Measurements from ENCODE around the gene DCAF12. TPM values are rescaled to one million over a fixed set of nuclear protein-coding genes. Genes with fewer than 3 reads are reported as not detected.

DCAF12 gene
- polyA plus RNA-seq, 1 donor (not counting 4 experiments of a cell fraction or from before 2014, with no cell fraction given), result 33.0 TPM

DNA sequence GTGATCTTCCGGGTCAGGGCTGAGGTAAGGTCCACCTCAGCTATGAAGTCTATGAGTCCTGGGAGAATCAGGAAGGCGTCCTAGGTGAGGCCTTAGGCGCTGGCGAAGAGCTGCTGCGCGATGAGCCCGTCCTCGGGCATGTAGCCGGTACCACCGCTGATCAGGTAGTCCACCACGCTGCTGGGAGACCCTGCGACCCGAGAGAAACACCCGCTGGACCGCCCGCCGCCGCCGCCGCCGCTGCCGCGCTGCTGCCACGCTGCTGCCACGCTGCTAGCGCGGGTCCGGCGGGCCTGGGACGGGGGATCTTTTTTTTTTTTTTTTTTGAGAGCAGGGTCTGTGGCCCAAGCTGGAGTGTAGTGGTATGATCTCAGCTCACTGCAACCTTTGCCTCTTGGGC lies 8.0 kb upstream of the DCAF12 start:
- no peak for FAIRE-seq
- dilution Hi-C loops (cut with MboI; ENCODE audit: extremely low pct_ligation_motif_present, low sequenced_read_pairs), result no loop called here

DNA sequence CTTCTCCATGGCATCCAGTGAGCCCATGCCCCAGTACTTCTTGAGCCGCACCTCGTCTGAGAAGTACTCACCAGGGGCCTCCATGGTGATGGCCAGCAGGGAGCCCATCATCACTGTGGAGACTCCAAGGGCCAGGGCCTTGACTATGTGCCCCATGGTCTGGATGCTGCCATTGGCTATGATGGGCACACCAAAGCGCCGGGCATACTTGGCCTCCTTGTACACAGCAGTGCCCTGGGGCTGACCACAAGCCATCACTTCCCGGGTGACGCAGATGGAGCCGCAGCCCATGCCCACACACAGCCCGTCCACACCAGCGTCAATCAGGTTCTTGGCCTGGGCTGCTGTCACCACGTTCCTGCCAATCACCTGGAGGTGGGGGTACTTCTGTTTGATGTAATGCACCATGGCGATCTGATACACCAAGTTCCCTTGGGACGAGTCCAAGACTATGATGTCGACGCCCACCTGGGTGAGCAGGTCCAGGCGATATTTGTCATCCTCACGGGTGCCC lies 7.0 kb upstream of the DCAF12 start:
- Histone ChIP-seq H3K79me2 (ENCODE audit: control insufficient read depth, insufficient read depth, low read length) (no peaks in the 10 kb centered on the region), H3K27ac (ENCODE audit: control insufficient read depth, insufficient read depth, low read length) (no peak overlapping the region), H2AFZ (ENCODE audit: control insufficient read depth, low read length) (no peak overlapping the region), H3K4me3 (ENCODE audit: control insufficient read depth in 2 of 3, extremely low read depth in 1 of 3, insufficient read depth in 2 of 3, low read depth in 1 of 3, low read length in 3 of 3) (no peak overlapping the region), H3K9me1 (ENCODE audit: control insufficient read depth, extremely low read depth, insufficient read depth, low read length) (no peaks in the 10 kb centered on the region), H3K4me2 (ENCODE audit: control insufficient read depth, extremely low read depth, insufficient read depth, low read depth, low read length) (no peak overlapping the region), H3K4me1 (ENCODE audit: control insufficient read depth, extremely low read depth, insufficient read depth, low read length) (no peaks in the 10 kb centered on the region), H3K36me3 (ENCODE audit: control insufficient read depth in 2 of 2, extremely low read depth in 1 of 2, insufficient read depth in 2 of 2, low read length in 2 of 2) (no peaks in the 10 kb centered on the region), H4K20me1 (ENCODE audit: control insufficient read depth, extremely low read depth, insufficient read depth, low read length) (no peaks in the 10 kb centered on the region), H3K9me3 (ENCODE audit: control insufficient read depth, low read depth, low read length) (no peaks in the 10 kb centered on the region), H3K27me3 (ENCODE audit: control insufficient read depth, extremely low read depth, insufficient read depth, low read length) (no peaks in the 10 kb centered on the region), H3K9ac (ENCODE audit: control insufficient read depth, extremely low read depth, insufficient read depth, low read length) (no peak overlapping the region)
- TF ChIP-seq, protein P1, sequence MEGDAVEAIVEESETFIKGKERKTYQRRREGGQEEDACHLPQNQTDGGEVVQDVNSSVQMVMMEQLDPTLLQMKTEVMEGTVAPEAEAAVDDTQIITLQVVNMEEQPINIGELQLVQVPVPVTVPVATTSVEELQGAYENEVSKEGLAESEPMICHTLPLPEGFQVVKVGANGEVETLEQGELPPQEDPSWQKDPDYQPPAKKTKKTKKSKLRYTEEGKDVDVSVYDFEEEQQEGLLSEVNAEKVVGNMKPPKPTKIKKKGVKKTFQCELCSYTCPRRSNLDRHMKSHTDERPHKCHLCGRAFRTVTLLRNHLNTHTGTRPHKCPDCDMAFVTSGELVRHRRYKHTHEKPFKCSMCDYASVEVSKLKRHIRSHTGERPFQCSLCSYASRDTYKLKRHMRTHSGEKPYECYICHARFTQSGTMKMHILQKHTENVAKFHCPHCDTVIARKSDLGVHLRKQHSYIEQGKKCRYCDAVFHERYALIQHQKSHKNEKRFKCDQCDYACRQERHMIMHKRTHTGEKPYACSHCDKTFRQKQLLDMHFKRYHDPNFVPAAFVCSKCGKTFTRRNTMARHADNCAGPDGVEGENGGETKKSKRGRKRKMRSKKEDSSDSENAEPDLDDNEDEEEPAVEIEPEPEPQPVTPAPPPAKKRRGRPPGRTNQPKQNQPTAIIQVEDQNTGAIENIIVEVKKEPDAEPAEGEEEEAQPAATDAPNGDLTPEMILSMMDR (optimal IDR thresholded peaks at IDR 0.05 in 1 of 3, IDR thresholded peaks at IDR 0.05 in 1 of 3, conservative IDR thresholded peaks at IDR 0.05 in 1 of 3; ENCODE audit: extremely low read depth in 1 of 3, insufficient read depth in 2 of 3, low read length in 3 of 3), result no peak
- TF ChIP-seq EZH2 (IDR thresholded peaks at IDR 0.05; ENCODE audit: low read length), result no peak
- DNase-seq (ENCODE audit: low read depth, low spot score) (no peak), FAIRE-seq (no peak)
- dilution Hi-C loops (cut with MboI; ENCODE audit: extremely low pct_ligation_motif_present, low sequenced_read_pairs), result no loop called here

More for the DNA sequence above, 8.0 kb upstream of the DCAF12 start:
- TF ChIP-seq, protein P1 (optimal IDR thresholded peaks at IDR 0.05 in 1 of 3, IDR thresholded peaks at IDR 0.05 in 1 of 3, conservative IDR thresholded peaks at IDR 0.05 in 1 of 3; ENCODE audit: extremely low read depth in 1 of 3, insufficient read depth in 2 of 3, low read length in 3 of 3), result no peak
- no peak for TF ChIP-seq EZH2 (IDR thresholded peaks at IDR 0.05; ENCODE audit: low read length)
- Histone ChIP-seq H4K20me1 (ENCODE audit: control insufficient read depth, extremely low read depth, insufficient read depth, low read length) (no peaks in the 10 kb centered on the region), H3K79me2 (ENCODE audit: control insufficient read depth, insufficient read depth, low read length) (no peaks in the 10 kb centered on the region), H3K9me1 (ENCODE audit: control insufficient read depth, extremely low read depth, insufficient read depth, low read length) (no peaks in the 10 kb centered on the region), H3K27ac (ENCODE audit: control insufficient read depth, insufficient read depth, low read length) (no peak overlapping the region), H3K27me3 (ENCODE audit: control insufficient read depth, extremely low read depth, insufficient read depth, low read length) (no peaks in the 10 kb centered on the region), H3K9ac (ENCODE audit: control insufficient read depth, extremely low read depth, insufficient read depth, low read length) (no peak overlapping the region), H3K36me3 (ENCODE audit: control insufficient read depth in 2 of 2, extremely low read depth in 1 of 2, insufficient read depth in 2 of 2, low read length in 2 of 2) (no peaks in the 10 kb centered on the region), H3K4me3 (ENCODE audit: control insufficient read depth in 2 of 3, extremely low read depth in 1 of 3, insufficient read depth in 2 of 3, low read depth in 1 of 3, low read length in 3 of 3) (no peak overlapping the region), H3K9me3 (ENCODE audit: control insufficient read depth, low read depth, low read length) (no peaks in the 10 kb centered on the region), H3K4me1 (ENCODE audit: control insufficient read depth, extremely low read depth, insufficient read depth, low read length) (no peaks in the 10 kb centered on the region), H3K4me2 (ENCODE audit: control insufficient read depth, extremely low read depth, insufficient read depth, low read depth, low read length) (no peak overlapping the region), H2AFZ (ENCODE audit: control insufficient read depth, low read length) (no peak overlapping the region)
- no peak for DNase-seq (ENCODE audit: low read depth, low spot score)

Data from keratinocyte (primary cell).